IPS-NIHi7 (cell line): ENCODE measurements around the gene TNPO2.
A peak's percentile ranks its signal among the peaks of the same experiment; 100 is the strongest.
"Not testable (repeated sequence)": the region's sequence is repeated elsewhere in the genome, so short reads cannot be mapped to it uniquely, and the experiment has no call there.

Experiments
- DNase-seq: peaks from one replicate; pipeline ENCODE4 v3.0.0; 2012; ENCODE audit warnings: mixed read lengths; ENCODE audit errors: extremely low spot score

TNPO2 gene

DNA sequence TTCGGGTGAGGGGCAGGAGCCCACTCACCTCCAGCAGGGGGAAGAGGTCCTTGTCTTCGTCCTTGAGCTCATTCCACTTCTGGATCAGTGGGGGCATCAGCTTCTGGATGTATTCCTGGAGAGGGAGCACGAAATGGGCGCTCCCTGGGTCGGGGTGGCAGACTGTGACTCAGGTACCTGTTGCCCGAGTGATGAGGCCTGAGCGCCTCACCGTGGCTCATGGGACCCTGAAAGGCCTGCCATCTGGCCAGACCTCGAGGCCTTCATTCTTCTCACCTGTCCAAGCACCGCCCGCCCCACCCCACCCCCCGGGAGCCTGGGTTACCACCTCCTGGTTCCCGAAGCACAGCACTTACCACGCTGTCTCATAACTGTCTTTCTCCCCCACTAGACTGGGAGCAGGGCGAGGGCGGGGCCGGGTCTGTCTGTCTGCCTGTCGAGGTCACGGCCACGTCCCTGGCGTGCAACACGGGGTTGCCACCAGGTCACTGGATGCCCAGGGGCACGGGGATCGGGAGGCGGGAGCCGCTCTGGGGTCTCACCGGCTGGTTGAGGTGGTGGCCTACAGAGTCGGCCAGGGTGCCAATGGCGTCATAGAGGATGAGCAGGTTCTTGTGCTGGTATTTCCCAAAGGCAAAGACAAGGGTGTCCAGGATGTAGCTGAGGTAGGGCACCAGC, 17.9 kb downstream of the TNPO2 start:
- no peak for DNase-seq

DNA sequence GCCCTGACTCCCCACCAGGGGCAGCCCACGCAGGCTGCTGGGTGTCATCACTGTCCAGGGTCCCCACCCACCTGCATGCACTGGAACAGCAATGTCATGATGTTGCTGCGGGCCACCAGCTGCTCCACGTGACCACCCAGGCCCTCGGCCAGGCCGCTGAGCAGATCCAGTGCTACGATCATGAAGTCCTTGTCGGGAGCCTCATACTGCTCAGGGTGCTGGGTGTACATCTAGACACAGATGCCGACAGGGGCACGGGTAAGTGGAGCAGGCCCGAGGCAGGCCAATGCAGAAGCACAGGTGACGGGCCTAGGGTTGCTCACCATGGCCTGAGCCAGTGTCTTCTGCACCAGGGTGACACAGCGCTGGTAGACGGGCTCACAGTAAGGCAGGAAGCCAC, 18.6 kb downstream of the TNPO2 start:
- DNase-seq, result no peak

DNA sequence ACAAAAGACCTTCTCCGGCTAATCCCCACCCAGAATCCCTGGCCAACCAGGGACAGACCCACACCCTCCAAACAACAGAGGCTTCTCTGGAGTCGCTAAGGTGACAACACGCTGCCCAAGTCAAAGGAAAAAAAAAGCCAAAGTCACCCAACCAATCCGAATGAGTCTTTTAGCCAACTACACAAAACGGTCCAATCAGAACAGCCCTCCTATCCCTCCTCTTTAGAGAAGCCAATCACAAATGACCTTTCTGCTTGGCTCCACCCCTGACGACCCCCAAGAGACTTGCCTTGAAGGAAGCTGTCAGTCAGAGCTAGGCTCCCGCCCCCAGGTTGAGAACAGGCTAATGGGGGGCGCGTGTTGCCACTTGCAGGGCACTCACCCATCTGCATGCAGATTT, 20.7 kb downstream of the TNPO2 start:
- peak; percentile 95 for DNase-seq

DNA sequence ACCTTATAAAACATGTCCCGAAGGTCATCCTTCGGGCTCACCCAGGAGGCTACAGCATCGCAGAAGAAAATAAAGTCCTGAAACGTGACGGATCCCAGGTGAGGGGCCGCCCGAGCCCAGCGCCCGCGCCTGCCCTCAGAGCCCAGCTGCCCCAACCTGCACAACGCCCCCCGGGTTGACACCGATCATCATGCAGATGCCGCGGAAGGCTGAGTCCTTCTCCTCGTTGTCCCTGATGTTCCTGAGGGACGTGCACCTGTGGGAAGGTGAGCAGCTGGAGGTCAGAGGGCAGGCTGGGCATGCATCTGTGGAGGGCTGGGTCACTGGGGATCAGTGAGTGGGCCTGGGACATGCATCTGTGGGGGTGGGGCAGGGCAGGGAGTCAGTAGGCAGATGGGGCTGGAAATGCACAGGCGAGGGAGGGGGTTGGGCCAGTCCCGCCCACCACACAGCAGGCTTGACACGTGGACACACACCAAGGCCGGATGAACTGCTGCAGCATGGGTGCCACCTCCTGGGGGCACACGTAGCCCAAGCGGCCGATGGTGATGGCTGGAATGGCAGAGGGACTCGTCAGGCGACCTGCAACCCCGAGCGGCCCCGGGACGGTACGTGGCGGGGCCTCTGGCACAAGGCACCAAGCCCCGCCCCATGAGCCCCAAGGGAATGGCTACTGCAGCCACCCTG, 22.0 kb downstream of the TNPO2 start:
- DNase-seq, result no peak

DNA sequence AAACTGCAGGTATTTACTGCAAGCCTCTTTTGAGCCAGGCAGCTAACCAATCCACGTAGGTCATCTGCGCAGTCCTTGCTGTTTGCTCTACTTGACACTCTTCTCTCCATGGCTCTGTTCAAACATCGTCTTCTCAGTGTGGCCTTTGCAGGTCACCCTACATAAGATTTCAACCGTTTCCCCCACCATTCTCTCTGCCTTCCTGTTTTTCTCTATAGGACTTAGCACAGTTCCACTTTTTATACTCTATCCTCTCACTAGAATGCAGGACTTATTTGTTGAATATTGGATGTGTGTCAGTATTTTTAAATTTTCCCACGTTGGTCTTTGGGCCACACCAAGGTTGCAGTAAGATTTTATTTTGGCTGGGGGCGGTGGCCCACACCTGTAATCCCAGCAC, 25.6 kb downstream of the TNPO2 start:
- no peak for DNase-seq

DNA sequence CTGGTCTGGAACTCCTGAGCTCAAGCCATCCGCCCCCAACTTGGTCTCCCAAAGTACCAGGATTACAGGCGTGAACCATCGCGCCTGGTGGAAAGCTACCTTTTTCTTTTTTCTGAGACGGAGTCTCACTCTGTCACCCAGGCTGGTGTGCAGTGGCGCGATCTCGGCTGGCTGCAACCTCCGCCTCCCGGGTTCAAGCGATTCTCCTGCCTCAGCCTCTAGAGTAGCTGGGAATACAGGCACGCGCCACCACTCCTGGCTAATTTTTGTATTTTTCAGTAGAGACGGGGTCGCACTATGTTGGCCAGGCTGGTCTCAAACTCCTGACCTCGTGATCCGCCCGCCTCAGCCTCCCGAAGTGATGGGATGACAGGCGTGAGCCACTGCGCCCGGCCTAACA, 26.3 kb downstream of the TNPO2 start:
- DNase-seq, result not testable (repeated sequence)

DNA sequence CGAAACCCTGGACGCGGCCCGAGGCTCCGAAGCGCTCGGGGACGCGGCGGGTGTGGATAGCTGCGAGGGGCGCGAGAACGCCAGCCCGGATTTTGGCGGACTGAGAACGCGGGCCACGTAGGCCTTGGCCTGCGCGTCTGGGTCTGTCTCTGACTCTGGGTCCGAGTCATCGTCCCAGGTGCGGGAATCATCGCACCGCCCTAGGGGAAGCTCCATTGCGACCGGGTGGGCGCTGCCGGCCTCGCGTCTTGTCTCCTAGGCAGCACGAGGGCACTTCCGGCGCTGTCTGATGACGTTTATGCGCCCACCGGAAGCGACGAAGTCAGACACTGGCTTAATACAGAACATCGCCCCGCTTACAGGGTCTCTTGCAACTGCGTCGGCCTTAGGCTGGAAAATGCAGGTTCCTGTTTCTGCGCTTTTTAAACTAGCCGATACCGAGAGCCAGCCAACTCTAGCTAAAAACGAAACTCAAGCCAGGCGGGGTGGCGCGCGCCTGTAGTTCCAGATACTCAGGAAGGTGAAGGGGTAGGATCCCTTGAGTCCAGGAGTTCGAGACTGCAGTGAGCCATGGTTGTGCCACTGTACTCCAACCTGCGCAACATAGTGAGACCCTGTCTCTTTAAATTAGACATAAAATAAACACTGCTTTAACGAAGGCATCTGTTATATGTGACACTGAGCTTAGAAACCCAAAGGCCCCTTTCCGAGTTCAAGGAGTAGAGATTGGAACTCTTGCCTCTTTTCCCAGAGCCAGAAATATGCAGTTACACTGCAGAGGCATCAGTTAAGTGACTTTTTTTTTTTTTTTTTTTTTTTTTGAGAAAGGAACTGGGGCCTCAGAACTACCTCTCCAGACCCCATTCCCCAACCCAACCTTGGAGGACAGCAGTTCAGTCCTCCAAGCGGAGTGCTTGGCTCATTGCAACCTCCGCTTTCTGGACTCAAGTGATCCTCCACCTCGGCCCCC, 27.1 kb downstream of the TNPO2 start, which contains the start of gene FBXW9:
TSS of gene FBXW9 (minus strand) at position 266 of the 970 bp plus-strand sequence. CDS start at position 216, 50 bp downstream.
- DNase-seq, result peak; percentile 98

DNA sequence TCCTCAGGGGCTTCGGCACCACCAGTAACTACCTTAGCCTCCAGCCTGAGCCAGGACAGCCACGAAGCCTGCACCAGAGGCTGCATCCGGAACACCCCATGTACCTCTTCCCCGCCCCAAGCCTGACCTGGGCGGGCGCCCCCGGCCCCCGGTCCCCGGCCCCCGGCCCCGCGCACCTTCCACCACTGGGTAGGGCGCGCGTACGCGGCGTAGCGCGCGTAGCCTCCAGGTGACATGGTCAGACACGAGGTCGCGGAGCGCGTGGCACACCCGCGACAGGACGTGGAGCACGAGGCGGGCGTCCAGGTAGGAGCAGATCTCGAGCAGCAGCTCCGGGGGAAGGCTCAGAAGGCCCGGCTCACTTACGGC, 27.8 kb downstream of the TNPO2 start:
- DNase-seq, result peak; percentile 16

DNA sequence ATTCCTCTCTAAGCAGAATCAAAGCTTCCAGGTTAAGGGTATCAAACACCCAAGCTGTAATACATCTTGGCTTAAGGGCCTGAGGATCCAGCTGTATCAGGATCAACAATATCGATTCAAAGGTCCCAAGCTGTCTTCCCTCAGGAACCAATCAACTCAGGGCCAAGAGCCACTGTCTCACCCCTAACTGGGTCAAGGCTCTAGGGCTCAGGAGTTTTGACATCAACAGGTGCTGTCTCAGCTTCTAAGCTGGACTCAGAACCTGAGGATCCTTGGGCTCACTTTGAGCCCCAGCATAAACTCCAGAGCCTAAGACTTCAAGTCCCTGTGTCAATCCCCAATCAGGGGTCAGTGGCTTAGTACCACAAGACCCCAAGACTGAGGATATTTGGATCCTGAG, 28.2 kb downstream of the TNPO2 start:
- no peak for DNase-seq

DNA sequence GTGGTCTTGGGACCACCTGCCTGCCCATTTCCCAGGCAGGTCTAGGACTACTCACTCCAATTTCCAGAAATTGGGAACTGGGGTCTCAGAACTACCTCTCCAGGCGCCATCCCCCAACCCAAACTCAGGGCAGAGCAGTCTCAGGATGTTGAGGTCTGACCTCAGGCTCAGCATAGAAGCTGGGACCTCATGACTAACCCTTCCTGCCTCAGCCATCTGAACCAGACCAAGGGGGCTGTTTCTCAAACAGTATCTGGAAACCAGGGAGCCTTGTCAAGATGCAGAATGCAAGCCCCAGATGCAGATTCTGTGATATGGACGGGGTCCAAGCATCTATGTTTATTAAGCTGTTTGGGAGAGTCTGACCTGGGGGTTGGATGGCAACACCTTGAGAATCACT, 28.6 kb downstream of the TNPO2 start:
- no peak for DNase-seq

DNA sequence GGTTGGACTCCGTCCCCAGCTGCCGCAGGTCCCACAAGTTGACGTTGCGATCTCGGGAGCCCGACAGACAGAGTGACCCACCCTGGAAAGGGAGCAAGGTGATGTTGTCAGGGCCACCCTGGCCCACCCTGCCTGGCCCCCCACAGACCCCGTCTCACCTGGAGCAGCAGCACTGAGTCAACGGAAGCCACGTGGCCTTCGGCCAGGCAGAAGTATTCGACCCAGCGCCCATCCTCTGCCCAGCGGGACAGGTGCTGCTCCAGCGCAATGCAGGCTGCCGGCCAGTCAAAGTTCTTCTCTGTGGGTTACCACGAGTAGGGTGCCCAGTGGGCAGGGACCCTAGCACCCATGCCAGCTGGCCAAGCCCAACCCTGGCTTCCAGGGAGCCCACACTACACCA, 29.1 kb downstream of the TNPO2 start:
- DNase-seq, result no peak

DNA sequence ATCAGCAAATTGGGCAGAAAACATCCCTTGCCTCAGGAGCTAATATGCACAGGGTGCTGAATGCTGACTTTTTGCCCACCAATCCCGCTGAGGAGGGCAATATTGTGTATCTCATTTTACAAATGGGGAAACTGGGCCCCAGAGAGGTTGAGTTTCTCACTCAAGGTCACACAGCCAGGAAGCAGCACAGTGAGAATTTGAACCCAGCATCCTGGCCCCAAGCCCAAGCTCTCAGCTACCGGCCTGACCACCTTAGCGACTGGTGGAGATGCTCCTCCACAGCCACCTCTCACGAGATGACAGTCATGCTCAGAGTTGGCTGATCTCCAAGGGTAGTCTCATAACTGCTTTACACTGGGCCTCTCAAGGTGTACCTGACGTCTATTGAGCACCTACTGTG, 30.8 kb downstream of the TNPO2 start:
- no peak for DNase-seq

DNA sequence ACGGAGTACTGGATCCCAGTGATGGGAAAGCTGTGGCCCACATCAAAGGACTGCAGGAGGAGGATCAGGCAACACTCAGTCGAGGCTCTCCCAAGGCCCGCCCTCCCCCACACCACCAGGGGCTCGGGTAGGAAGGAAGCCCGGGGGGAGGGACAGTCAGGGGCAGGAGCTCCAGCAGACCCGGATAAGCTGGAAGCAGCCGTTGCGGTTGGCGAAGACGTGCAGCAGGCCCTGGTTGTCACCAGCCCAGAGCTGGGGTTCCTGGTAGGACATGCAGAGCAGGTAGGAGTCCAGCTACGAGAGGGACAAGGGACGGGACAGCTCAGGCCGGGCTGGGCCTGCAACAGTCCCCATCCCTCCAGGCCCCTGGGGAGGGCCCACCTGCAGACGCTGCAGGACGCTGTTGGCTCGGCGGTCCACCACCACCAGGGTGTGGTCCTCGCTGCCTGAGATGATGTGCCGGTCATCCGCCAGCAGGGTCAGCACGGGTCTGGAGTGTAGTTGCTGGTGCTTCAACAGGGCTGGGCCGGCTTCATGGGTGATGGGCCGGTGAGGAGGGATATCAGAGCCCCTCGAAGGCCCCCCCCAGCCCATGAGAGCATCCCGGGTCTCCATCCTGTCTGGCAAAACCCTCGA, 34.0 kb downstream of the TNPO2 start:
- no peak for DNase-seq

DNA sequence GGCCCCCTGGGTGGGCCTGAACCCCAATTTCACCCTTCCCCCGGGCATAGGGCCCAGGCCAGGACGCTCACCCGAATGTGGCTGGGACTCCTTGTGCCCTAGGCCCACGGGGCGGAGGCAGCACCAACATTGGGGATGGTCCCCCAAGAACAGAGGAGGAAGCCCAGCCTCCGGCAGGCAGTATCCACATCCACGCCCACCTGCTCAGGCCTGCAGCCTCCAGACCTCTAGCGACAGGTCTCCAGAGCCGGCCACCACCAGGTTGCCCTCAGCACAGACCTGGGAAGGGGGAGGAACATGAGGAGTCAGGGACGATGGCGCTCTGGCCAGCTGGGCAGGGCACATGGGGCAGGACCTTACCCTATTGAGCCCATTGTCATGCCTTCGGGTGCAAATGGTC, 34.7 kb downstream of the TNPO2 start:
- DNase-seq, result no peak

DNA sequence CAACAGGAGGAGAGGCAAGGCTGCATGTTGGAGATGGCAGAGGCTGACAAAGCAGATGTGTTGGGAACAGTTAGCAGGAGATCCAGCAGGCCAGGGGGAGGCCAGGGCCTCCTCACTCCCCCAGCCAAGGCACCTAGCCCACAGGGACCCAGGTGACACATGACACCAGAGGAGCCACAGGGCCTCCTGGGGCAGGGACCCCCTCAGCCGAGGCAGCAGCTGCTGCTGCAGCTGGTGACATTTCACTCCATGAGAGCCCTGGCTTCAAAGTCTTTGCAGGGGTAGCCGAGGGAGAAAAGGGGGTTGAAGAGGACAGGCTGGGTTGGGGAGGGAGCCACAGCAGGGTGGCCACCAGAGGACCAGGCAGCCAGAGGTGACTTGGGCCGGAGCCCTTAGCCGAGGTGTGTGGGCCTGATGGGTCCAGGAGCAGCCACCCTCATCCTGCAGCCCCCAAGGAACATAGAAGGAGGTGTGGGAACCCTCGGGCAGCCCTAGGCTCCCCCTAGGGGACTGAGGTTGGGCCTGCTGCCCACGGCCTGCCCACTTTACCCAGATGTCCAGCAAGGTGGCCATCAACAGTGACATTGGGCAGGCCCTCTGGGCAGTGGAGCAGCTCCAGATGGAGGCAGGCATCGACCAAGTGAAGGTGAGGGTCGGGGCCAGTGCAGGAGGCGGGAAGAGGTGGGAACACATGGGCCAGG, 36.1 kb downstream of the TNPO2 start, which contains the start of gene GNG14:
TSS of gene GNG14 (plus strand) at position 503 of the 701 bp plus-strand sequence. CDS start at position 554, 51 bp downstream.
- DNase-seq, result no peak

DNA sequence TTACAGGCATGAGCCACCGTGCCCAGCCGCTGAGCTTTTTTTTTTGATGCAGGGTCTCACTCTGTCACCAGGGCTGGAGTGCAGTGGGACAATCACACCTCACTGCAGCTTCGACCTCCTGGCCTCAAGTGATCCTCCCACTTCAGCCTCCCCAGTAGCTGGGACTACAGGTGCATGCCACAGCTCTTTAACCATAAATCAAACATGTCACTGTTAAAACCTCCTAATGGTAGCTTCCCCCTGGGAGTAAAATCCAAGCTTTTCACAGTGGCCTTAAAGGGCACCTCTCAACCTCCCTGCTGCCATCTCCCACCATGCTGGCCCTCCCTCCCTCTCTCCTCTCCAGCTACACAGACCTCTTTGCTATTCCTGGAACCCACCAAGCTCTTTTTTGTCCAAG, 37.9 kb downstream of the TNPO2 start:
- DNase-seq, result no peak

DNA sequence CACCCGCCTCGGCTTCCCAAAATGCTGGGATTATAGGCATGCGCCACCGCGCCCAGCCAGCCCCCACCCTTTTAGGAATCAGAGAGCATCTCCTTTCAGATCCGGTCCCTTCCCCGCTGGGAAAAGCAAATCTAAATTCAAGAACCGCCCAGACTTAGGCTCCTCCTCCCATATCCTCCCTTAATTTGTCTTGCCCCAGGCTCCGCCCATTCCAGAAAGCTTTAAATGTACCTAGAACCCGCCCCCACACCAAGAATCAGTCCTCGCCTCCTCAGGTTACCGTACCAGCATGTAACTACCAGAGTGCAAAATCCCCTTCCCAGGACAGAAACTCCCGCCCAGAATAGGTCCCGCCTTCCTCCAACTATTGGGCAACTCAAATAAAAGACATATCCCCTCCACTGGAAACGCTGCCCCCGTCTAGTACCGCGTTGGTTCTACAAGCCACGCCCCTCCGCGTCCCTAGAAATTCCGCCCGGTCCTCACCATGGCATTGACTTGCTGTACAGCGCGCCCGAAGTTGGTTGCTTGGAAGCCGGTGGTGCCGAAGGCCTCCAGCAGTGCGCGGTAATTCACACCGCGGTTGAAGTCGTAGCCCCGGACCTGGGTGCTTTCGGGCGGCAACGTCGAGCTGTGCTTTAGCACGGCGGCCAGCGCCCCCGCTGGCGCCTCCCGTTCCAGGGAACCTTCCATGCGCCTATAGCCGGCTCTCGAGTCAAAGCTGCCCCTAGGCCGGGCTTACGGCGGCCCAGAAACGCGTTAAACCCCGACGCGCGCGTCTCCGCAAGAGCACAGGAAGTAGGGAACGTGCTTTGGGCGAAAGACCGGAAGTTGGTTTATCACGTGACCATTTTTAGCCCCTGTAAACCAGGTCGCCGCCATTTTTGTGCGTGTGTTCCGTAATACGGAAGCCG, 42.4 kb downstream of the TNPO2 start, which contains the start of gene DHPS:
TSS of gene DHPS (minus strand) at position 807 of the 914 bp plus-strand sequence. CDS start at position 693, 114 bp downstream.
- peak; percentile 92 for DNase-seq

DNA sequence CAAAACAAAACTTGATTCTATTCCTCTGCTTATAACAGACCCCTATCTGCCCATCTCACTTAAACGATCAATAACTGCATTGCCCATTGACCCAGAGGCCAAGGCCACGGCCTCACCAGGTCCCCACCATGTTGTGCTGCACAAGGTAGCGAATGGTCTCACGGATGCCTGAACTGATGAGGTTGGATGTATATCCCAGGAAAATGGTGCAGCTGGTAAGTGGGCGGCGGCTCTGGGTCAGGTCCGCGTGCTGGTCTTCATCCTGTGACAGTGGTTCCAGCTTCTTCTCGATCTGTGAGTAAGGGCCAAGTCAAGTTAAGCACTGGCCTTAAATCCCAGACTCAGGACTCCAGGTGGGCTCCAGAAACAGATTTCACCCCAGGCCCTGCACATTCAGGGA, 43.7 kb downstream of the TNPO2 start:
- no peak for DNase-seq

DNA sequence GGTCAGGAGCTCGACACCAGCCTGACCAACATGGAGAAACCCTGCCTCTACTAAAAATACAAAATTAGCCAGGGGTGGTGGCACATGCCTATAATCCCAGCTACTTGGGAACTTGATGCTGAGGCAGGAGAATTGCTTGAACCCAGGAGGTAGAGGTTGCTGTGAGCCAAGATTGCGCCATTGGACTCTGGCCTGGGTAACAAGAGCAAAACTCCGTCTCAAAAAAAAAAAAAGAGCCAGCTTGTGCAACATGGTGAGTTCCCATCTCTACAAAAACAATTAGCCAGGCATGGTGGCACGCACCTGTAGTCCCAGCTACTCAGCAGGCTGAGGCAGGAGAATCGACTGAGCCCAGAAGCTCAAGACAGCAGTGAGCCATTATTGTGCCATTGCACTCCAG, 45.7 kb downstream of the TNPO2 start:
- DNase-seq, result not testable (repeated sequence)

DNA sequence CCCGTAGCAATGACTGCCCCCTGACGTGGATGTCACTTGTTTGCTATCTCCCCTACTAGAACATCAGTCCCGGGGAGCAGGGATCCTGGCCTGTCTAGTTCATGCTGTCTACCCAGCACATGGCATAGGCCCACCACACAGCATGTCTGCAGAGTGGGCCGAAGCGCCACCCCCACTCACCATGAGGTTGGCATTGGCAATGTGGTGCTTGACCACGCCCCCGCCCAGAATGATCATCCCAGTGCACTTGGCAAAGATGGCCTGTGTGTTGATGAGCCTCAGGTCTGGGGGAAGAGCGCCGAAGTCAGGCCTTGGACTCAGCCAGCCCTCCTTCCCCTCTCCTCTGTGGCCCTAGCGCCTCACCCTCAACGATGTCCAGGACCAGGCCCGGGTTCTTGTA, 46.8 kb downstream of the TNPO2 start:
- no peak for DNase-seq
